Astrocyte (in vitro differentiated cells and primary cell): ENCODE measurements around the gene UBE2E3.
A peak's percentile ranks its signal among the peaks of the same experiment; 100 is the strongest.

Experiments
- EZH2 ChIP-seq: IDR thresholded peaks from 2 replicates; pipeline ENCODE4 v1.6.1; 2012; ENCODE audit warnings: mild to moderate bottlenecking, low read length, inconsistent platforms; ENCODE audit not compliant: insufficient read depth
- TF ChIP-seq, protein P1 (sequence below): IDR thresholded peaks from 2 replicates; pipeline ENCODE4 v1.5.1; 2011; ENCODE audit warnings: low read depth, mild to moderate bottlenecking, inconsistent platforms, low read length, moderate library complexity; ENCODE audit not compliant: insufficient read depth

DNA sequence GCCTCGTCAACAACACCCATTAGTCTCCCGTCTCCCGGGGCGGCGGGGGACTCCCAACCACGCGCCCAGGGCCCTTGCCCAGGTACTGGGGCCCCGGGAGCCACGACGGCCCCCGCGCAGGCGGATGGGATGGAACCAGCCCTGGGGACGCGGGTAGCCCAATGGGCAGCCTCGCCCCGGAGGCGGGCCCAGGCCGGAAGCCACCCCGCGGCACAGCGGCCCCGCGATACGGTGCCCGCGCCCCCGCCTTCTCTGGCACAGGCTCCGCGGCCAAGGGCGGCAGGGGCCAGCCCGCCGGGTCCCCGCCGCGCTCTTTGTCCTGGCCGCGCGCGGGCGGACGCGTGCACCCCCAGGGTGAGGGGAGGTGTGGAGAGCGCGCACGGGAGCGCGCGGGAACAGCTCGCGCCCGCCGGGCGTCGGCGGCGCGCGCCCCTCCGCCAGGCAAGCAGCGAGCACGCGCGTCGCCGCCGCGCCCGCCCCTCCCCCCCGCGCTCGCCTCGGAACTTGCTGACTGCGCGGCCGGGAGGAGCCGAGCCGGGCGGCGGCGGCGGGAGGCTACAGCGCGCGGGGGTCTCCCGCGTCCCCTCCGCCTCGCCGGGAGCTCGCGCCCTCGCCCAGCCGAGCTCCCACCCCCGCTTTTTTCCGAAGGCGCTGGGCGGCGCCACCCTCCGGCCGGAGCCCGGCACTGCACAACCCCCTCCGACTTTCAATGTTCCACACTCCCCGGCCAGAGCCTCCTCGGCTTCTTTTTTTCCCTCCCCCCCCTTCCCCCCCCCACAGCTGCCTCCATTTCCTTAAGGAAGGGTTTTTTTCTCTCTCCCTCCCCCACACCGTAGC is at the start of gene UBE2E3:
- TF ChIP-seq, protein P1, sequence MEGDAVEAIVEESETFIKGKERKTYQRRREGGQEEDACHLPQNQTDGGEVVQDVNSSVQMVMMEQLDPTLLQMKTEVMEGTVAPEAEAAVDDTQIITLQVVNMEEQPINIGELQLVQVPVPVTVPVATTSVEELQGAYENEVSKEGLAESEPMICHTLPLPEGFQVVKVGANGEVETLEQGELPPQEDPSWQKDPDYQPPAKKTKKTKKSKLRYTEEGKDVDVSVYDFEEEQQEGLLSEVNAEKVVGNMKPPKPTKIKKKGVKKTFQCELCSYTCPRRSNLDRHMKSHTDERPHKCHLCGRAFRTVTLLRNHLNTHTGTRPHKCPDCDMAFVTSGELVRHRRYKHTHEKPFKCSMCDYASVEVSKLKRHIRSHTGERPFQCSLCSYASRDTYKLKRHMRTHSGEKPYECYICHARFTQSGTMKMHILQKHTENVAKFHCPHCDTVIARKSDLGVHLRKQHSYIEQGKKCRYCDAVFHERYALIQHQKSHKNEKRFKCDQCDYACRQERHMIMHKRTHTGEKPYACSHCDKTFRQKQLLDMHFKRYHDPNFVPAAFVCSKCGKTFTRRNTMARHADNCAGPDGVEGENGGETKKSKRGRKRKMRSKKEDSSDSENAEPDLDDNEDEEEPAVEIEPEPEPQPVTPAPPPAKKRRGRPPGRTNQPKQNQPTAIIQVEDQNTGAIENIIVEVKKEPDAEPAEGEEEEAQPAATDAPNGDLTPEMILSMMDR, result peak; percentile 31
- TF ChIP-seq EZH2, result no peak
